ENCODE measurements around the gene ARMC10. TPM values are rescaled to one million over a fixed set of nuclear protein-coding genes. Genes with fewer than 3 reads are reported as not detected.

ARMC10 gene
- total and polyA plus RNA-seq, 9 of the 15 experiments (the other 6 are each of a cell fraction or from before 2014, with no cell fraction given) = 17.0 to 113 (median 72.6) TPM

DNA sequence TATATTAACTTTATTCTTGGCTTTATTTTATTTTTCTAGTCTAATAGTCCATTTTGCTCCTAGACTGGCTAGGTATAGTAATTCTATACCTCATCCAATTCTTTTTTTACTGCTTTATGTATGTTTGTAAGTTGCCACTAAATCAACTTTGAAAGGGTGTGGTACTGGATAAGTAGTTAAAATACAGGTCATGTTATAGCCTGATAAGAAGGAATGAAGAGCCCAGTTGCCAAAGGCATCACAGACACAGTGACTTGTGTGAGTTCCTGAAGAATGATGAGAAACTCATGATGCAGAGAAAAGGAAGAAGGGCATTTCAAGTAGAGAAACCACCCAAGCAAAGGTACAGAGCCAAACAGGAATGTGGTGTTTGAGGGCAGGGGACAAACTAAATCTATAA is 46.7 kb downstream of the ARMC10 start (continued):
- no peak for TF ChIP-seq YY1 (IDR thresholded peaks at IDR 0.05; ENCODE audit: borderline replicate concordance in 1 of 3, control insufficient read depth in 1 of 3, extremely low read depth in 1 of 3, insufficient read depth in 3 of 3, insufficient read length in 1 of 3, insufficient replicate concordance in 2 of 3, low read depth in 1 of 3, low read length in 2 of 3)
- no peak for TF ChIP-seq ATF1 (CRISPR knock-in tag; IDR thresholded peaks at IDR 0.05)
- no peak for TF ChIP-seq ATF1 (tag; IDR thresholded peaks at IDR 0.05)
- no peak for TF ChIP-seq NR2C2 (CRISPR knock-in tag; IDR thresholded peaks at IDR 0.05)
- TF ChIP-seq NR2C2 (tag; IDR thresholded peaks at IDR 0.05) = no peak
- TF ChIP-seq, protein P1, sequence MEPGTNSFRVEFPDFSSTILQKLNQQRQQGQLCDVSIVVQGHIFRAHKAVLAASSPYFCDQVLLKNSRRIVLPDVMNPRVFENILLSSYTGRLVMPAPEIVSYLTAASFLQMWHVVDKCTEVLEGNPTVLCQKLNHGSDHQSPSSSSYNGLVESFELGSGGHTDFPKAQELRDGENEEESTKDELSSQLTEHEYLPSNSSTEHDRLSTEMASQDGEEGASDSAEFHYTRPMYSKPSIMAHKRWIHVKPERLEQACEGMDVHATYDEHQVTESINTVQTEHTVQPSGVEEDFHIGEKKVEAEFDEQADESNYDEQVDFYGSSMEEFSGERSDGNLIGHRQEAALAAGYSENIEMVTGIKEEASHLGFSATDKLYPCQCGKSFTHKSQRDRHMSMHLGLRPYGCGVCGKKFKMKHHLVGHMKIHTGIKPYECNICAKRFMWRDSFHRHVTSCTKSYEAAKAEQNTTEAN (CRISPR knock-in tag; IDR thresholded peaks at IDR 0.05) = no peak
- TF ChIP-seq EHMT2 (IDR thresholded peaks at IDR 0.05) = 0 out of 2 replicates have a peak, but pooled peaks have one; percentile 22
- peak; percentile 92 for TF ChIP-seq TCF3 (CRISPR knock-in tag; IDR thresholded peaks at IDR 0.05)
- no peak for TF ChIP-seq TAF1 (IDR thresholded peaks at IDR 0.05; ENCODE audit: control insufficient read depth, extremely low read depth, insufficient read depth, low read length, severe bottlenecking)
- TF ChIP-seq, protein P2, sequence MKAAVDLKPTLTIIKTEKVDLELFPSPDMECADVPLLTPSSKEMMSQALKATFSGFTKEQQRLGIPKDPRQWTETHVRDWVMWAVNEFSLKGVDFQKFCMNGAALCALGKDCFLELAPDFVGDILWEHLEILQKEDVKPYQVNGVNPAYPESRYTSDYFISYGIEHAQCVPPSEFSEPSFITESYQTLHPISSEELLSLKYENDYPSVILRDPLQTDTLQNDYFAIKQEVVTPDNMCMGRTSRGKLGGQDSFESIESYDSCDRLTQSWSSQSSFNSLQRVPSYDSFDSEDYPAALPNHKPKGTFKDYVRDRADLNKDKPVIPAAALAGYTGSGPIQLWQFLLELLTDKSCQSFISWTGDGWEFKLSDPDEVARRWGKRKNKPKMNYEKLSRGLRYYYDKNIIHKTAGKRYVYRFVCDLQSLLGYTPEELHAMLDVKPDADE (conservative IDR thresholded peaks at IDR 0.05; ENCODE audit: control insufficient read depth, low read depth, low read length) = no peak
- TF ChIP-seq, protein P3, sequence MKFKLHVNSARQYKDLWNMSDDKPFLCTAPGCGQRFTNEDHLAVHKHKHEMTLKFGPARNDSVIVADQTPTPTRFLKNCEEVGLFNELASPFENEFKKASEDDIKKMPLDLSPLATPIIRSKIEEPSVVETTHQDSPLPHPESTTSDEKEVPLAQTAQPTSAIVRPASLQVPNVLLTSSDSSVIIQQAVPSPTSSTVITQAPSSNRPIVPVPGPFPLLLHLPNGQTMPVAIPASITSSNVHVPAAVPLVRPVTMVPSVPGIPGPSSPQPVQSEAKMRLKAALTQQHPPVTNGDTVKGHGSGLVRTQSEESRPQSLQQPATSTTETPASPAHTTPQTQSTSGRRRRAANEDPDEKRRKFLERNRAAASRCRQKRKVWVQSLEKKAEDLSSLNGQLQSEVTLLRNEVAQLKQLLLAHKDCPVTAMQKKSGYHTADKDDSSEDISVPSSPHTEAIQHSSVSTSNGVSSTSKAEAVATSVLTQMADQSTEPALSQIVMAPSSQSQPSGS (CRISPR knock-in tag; IDR thresholded peaks at IDR 0.05) = no peak
- TF ChIP-seq, protein P4, sequence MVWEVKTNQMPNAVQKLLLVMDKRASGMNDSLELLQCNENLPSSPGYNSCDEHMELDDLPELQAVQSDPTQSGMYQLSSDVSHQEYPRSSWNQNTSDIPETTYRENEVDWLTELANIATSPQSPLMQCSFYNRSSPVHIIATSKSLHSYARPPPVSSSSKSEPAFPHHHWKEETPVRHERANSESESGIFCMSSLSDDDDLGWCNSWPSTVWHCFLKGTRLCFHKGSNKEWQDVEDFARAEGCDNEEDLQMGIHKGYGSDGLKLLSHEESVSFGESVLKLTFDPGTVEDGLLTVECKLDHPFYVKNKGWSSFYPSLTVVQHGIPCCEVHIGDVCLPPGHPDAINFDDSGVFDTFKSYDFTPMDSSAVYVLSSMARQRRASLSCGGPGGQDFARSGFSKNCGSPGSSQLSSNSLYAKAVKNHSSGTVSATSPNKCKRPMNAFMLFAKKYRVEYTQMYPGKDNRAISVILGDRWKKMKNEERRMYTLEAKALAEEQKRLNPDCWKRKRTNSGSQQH (CRISPR knock-in tag; IDR thresholded peaks at IDR 0.05) = no peak
- peak; percentile 87 for TF ChIP-seq DPF2 (IDR thresholded peaks at IDR 0.05)
- TF ChIP-seq RBM14 (IDR thresholded peaks at IDR 0.05; ENCODE audit: borderline replicate concordance, insufficient read depth, low read depth, low read length) = no peak
- peak; percentile 89 for TF ChIP-seq TAL1 (IDR thresholded peaks at IDR 0.05)
- TF ChIP-seq KDM1A (IDR thresholded peaks at IDR 0.05) = peak; percentile 47 to 56; a peak in 3 of 4 replicates
- no peak for TF ChIP-seq GATAD2B (IDR thresholded peaks at IDR 0.05; ENCODE audit: borderline replicate concordance)

Measured in K562 (cell line).